Astrocyte (in vitro differentiated cells and primary cell): ENCODE results near the gene MAST2. TPM values are rescaled to one million over a fixed set of nuclear protein-coding genes. Genes with fewer than 3 reads are reported as not detected.

Experiments
- DNase-seq: peaks from one replicate; pipeline ENCODE4 v3.0.0-alpha.2; 2010; ENCODE audit warnings: low read depth
- FAIRE-seq: peaks from 2 replicates; lab custom pipeline; 2011; peaks lifted over from hg19 to GRCh38; lab: Jason Lieb, UNC
- H2AFZ ChIP-seq: 2 replicates; pipeline ENCODE4 v1.6.0; 2012; ENCODE audit warnings: low read depth, low read length, inconsistent platforms
- H3K27ac ChIP-seq: 2 replicates; pipeline ENCODE4 v1.5.1; 2011; ENCODE audit warnings: low read depth, low read length, inconsistent platforms
- H3K27me3 ChIP-seq: 2 replicates; pipeline ENCODE4 v1.6.0; 2011; ENCODE audit warnings: low read length, inconsistent platforms; ENCODE audit not compliant: insufficient read depth
- H3K36me3 ChIP-seq: 2 replicates; pipeline ENCODE4 v1.5.1; 2011; ENCODE audit warnings: low read length, inconsistent platforms; ENCODE audit not compliant: insufficient read depth
- H3K4me1 ChIP-seq: 2 replicates; pipeline ENCODE4 v1.5.1; 2011; ENCODE audit warnings: low read length, inconsistent platforms; ENCODE audit not compliant: insufficient read depth
- H3K4me2 ChIP-seq: 2 replicates; pipeline ENCODE4 v1.6.0; 2012; ENCODE audit warnings: low read length, inconsistent platforms
- H3K4me3 ChIP-seq: 2 replicates; pipeline ENCODE4 v1.5.1; 2011; ENCODE audit warnings: low read depth, mild to moderate bottlenecking, low read length, inconsistent platforms; ENCODE audit not compliant: insufficient read depth
- H3K79me2 ChIP-seq: 2 replicates; pipeline ENCODE4 v1.6.0; 2012; ENCODE audit warnings: mild to moderate bottlenecking, low read length, inconsistent platforms; ENCODE audit not compliant: insufficient read depth
- H3K9ac ChIP-seq: 2 replicates; pipeline ENCODE4 v1.6.0; 2012; ENCODE audit warnings: mild to moderate bottlenecking, low read length, inconsistent platforms
- H3K9me3 ChIP-seq: 2 replicates; pipeline ENCODE4 v1.5.1; 2012; ENCODE audit warnings: low read depth, mild to moderate bottlenecking, low read length, inconsistent platforms; ENCODE audit not compliant: insufficient read depth
- H4K20me1 ChIP-seq: 2 replicates; pipeline ENCODE4 v1.6.0; 2012; ENCODE audit warnings: low read length, inconsistent platforms; ENCODE audit not compliant: insufficient read depth
- H3K27ac Mint-ChIP-seq: one replicate; pipeline ENCODE4 v1.8.0; 2021; ENCODE audit warnings: mild to moderate bottlenecking, mixed read lengths; ENCODE audit not compliant: unreplicated experiment
- H3K27me3 Mint-ChIP-seq: one replicate; pipeline ENCODE4 v1.8.0; 2021; ENCODE audit warnings: low read depth, mixed read lengths; ENCODE audit not compliant: unreplicated experiment
- H3K36me3 Mint-ChIP-seq: one replicate; pipeline ENCODE4 v1.8.0; 2021; ENCODE audit warnings: low read depth, mixed read lengths; ENCODE audit not compliant: unreplicated experiment
- H3K4me1 Mint-ChIP-seq: one replicate; pipeline ENCODE4 v1.8.0; 2021; ENCODE audit warnings: low read depth, mixed read lengths; ENCODE audit not compliant: unreplicated experiment
- H3K4me3 Mint-ChIP-seq: one replicate; pipeline ENCODE4 v1.8.0; 2021; ENCODE audit warnings: mild to moderate bottlenecking, moderate library complexity, mixed read lengths; ENCODE audit not compliant: unreplicated experiment
- H3K9me3 Mint-ChIP-seq: one replicate; pipeline ENCODE4 v1.8.0; 2021; ENCODE audit warnings: mild to moderate bottlenecking, mixed read lengths; ENCODE audit not compliant: unreplicated experiment
- EZH2 ChIP-seq: IDR thresholded peaks from 2 replicates; pipeline ENCODE4 v1.6.1; 2012; ENCODE audit warnings: mild to moderate bottlenecking, low read length, inconsistent platforms; ENCODE audit not compliant: insufficient read depth
- total RNA-seq: library from RNA; stranded (reverse); gene quantifications from 2 replicates; pipeline ENCODE4 v1.2.1, GENCODE V29; 2021
- TF ChIP-seq, protein P1 (sequence below): IDR thresholded peaks from 2 replicates; pipeline ENCODE4 v1.5.1; 2011; ENCODE audit warnings: low read depth, mild to moderate bottlenecking, inconsistent platforms, low read length, moderate library complexity; ENCODE audit not compliant: insufficient read depth

Gene MAST2
- total RNA-seq, 1 donor from 2014 or later: 41.0 TPM

DNA sequence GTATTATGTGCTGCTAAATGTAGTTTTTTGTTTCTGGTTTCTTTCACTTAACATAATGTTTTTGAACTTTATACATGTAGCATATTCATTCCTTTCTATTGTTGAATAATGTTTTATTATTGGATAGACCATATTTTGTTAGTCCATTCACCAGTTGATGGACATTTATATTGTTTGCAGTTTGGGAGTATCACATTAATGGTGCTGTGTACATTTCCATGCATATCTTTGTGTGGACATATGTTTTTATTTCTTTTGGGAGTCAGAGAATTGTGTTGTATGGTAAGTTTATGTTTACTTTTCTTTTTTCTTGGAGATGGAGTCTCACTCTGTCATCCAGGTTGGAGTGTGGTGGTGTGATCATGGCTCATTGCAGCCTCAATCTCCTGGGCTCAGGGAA lies 134.6 kb downstream of the MAST2 start:
- peaks cover 10% of the 10 kb centered on the region for H3K79me2 ChIP-seq
- FAIRE-seq: no peak
- no peak overlapping the region for H3K27ac Mint-ChIP-seq
- no peaks in the 10 kb centered on the region for H3K9me3 ChIP-seq
- no peak overlapping the region for H3K9ac ChIP-seq
- no peaks in the 10 kb centered on the region for H3K4me1 Mint-ChIP-seq
- no peaks in the 10 kb centered on the region for H3K27me3 ChIP-seq
- DNase-seq: no peak
- H3K36me3 ChIP-seq: no peaks in the 10 kb centered on the region
- H3K9me3 Mint-ChIP-seq: peaks cover 1% of the 10 kb centered on the region
- H3K4me1 ChIP-seq: no peaks in the 10 kb centered on the region
- H3K27me3 Mint-ChIP-seq: no peaks in the 10 kb centered on the region
- H3K4me2 ChIP-seq: no peak overlapping the region
- H3K4me3 ChIP-seq: no peak overlapping the region
- no peak overlapping the region for H3K27ac ChIP-seq
- no peak overlapping the region for H3K4me3 Mint-ChIP-seq
- H2AFZ ChIP-seq: no peak overlapping the region
- TF ChIP-seq, protein P1, sequence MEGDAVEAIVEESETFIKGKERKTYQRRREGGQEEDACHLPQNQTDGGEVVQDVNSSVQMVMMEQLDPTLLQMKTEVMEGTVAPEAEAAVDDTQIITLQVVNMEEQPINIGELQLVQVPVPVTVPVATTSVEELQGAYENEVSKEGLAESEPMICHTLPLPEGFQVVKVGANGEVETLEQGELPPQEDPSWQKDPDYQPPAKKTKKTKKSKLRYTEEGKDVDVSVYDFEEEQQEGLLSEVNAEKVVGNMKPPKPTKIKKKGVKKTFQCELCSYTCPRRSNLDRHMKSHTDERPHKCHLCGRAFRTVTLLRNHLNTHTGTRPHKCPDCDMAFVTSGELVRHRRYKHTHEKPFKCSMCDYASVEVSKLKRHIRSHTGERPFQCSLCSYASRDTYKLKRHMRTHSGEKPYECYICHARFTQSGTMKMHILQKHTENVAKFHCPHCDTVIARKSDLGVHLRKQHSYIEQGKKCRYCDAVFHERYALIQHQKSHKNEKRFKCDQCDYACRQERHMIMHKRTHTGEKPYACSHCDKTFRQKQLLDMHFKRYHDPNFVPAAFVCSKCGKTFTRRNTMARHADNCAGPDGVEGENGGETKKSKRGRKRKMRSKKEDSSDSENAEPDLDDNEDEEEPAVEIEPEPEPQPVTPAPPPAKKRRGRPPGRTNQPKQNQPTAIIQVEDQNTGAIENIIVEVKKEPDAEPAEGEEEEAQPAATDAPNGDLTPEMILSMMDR: no peak
- no peak for TF ChIP-seq EZH2
- peaks cover 8% of the 10 kb centered on the region for H3K36me3 Mint-ChIP-seq
- peaks cover 21% of the 10 kb centered on the region for H4K20me1 ChIP-seq

DNA sequence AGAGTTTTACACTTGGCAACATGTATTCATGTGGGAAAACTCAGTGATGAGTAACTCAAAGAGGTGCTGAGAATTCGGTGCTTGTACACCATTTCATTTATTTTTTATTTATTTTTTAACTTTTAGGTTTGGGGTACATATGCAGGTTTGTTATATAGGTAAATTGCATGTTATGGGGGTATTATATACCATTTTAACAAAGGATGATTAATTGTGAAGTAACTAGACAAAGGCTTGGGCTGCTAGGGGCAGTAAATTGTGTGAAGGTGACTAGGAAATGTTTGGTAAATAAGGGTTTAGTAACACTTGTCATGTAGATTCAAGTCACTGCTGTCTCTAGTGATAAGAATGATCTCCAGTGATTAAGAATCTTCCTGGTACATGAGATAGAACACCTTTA lies 139.0 kb downstream of the MAST2 start:
- Mint-ChIP-seq H3K36me3 (peaks cover 3% of the 10 kb centered on the region), H3K9me3 (peaks cover 1% of the 10 kb centered on the region), H3K27me3 (no peaks in the 10 kb centered on the region), H3K27ac (no peak overlapping the region), H3K4me1 (peaks cover 3% of the 10 kb centered on the region), H3K4me3 (no peak overlapping the region)
- Histone ChIP-seq H3K79me2 (peaks cover 8% of the 10 kb centered on the region), H4K20me1 (peaks cover 6% of the 10 kb centered on the region), H3K4me1 (no peaks in the 10 kb centered on the region), H3K27ac (no peak overlapping the region), H2AFZ (no peak overlapping the region), H3K9ac (no peak overlapping the region), H3K27me3 (no peaks in the 10 kb centered on the region), H3K9me3 (no peaks in the 10 kb centered on the region), H3K4me2 (no peak overlapping the region), H3K36me3 (no peaks in the 10 kb centered on the region), H3K4me3 (no peak overlapping the region)
- FAIRE-seq (no peak), DNase-seq (no peak)
- TF ChIP-seq EZH2: no peak
- TF ChIP-seq, protein P1: no peak

GRCh38 chr1:45943185-45943584 lies 139.8 kb downstream of the MAST2 start:
- Mint-ChIP-seq H3K27ac (no peak overlapping the region), H3K27me3 (no peaks in the 10 kb centered on the region), H3K9me3 (no peaks in the 10 kb centered on the region), H3K36me3 (no peaks in the 10 kb centered on the region), H3K4me3 (no peak overlapping the region), H3K4me1 (peaks cover 3% of the 10 kb centered on the region)
- FAIRE-seq: no peak
- no peak for DNase-seq
- H3K36me3 ChIP-seq: no peaks in the 10 kb centered on the region
- no peaks in the 10 kb centered on the region for H3K9me3 ChIP-seq
- H3K4me2 ChIP-seq: no peak overlapping the region
- no peak overlapping the region for H3K4me3 ChIP-seq
- H3K9ac ChIP-seq: no peak overlapping the region
- TF ChIP-seq EZH2: no peak
- TF ChIP-seq, protein P1: no peak
- no peak overlapping the region for H3K27ac ChIP-seq
- no peaks in the 10 kb centered on the region for H3K27me3 ChIP-seq
- H4K20me1 ChIP-seq: peaks cover 6% of the 10 kb centered on the region
- H2AFZ ChIP-seq: no peak overlapping the region
- H3K79me2 ChIP-seq: peaks cover 8% of the 10 kb centered on the region
- no peaks in the 10 kb centered on the region for H3K4me1 ChIP-seq
